Measurements from ENCODE around the gene ZNF213. TPM values are rescaled to one million over a fixed set of nuclear protein-coding genes. Genes with fewer than 3 reads are reported as not detected.
"Not testable (repeated sequence)": the region's sequence is repeated elsewhere in the genome, so short reads cannot be mapped to it uniquely, and the experiment has no call there.

The ZNF213 gene
- total and polyA plus RNA-seq, 12 donors, result 2.6 to 19.5 (median 12.2) TPM

DNA sequence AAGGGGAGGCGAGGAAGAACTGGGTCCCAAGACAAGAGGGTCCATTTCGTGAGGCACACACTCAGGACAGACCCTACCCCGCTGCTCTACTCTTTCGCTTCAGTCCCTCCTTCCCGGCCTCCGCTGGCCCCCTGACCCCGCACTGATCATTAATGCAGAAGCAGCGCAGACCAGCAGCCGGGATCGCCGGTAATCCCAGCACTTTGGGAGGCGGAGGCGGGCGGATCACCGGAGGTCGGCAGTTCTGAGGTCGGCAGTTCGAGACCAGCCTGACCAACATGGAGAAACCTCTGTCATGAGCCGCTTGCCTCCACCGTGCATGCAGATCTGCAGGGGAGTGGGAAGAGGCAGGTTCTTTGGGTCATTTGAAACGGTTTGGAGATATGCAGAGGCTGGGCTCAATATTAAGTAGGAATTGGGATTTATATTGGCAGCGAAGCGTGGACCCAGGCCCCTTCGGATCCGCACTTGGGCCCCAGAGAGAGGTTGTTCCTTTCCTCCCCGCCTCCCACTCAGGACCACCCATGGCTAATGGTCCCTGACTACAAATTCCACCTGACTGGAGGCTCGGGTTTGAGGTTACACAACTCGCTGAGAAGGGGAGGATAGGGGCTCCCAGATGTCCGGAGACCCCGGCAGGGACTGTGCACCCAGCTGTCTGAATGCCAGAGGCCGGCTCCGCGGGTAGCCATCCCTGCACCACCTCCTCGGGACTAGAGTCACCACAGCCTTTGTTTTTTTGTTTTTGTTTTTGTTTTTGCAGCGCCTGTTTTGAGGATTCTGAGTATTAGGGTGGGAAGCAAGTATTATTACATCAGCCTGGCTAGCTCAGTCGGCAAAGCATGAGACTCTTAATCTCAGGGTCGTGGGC, 29.5 kb downstream of the ZNF213 start:
- H3K27me3 ChIP-seq, result peaks cover 14% of the 10 kb centered on the region
- WGBS, 4 donors, result 82 to 85% (median 82%) methylated on average over 31 to 37 of the region's 37 CpGs

DNA sequence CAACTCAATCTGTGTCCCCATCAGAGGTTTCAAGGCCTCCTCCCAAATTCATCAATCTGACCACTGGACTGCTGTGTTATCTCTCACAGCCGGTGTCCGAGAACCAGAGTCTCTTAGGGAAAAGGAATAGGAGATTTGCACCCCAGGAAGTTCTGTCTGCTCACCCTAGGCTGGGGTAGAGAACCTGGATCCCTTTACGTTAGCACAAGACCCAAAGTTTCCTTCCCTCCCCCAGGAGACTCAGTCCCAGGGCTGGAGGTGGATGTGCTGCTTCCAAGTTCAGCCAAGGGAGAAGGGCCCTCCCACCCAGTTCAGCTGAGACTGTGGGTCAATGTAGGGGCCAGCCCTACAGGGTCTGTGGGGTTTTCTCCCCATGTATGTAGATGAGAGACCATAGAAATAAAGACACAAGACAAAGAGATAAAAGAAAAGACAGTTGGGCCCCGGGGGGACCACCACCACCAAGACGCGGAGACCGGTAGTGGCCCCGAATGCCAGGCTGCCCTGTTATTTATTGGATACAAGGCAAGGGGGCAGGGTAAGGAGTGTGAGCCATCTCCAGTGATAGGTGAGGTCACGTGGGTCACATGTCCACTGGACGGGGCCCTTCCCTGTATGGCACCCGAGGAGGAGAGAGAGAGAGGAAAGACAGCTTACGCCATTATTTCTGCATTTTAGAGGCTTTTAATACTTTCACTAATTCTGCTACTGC, 30.4 kb downstream of the ZNF213 start:
- Histone ChIP-seq H3K4me3 (no peak overlapping the region), H3K4me1 (replicated peaks in 1 of 2) (peaks cover 0 to 3% of the 10 kb centered on the region in 2 donors), H3K36me3 (replicated peaks in 1 of 2) (no peaks in the 10 kb centered on the region), H3K27ac (no peak overlapping the region), H3K27me3 (peaks cover 23% of the 10 kb centered on the region), H3K9me3 (replicated peaks in 1 of 3) (no peaks in the 10 kb centered on the region)
- intact Hi-C loops (cut with DNase I), result no loop called here
- WGBS, 4 donors, result 83 to 87% (median 84%) methylated on average over 11 to 12 of the region's 12 CpGs
- DNase-seq, result peak in 1 of 7 donors; percentile 9
- TF ChIP-seq, protein P1, sequence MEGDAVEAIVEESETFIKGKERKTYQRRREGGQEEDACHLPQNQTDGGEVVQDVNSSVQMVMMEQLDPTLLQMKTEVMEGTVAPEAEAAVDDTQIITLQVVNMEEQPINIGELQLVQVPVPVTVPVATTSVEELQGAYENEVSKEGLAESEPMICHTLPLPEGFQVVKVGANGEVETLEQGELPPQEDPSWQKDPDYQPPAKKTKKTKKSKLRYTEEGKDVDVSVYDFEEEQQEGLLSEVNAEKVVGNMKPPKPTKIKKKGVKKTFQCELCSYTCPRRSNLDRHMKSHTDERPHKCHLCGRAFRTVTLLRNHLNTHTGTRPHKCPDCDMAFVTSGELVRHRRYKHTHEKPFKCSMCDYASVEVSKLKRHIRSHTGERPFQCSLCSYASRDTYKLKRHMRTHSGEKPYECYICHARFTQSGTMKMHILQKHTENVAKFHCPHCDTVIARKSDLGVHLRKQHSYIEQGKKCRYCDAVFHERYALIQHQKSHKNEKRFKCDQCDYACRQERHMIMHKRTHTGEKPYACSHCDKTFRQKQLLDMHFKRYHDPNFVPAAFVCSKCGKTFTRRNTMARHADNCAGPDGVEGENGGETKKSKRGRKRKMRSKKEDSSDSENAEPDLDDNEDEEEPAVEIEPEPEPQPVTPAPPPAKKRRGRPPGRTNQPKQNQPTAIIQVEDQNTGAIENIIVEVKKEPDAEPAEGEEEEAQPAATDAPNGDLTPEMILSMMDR (IDR thresholded peaks at IDR 0.05), result no peak
- no peak for TF ChIP-seq POLR2A (IDR thresholded peaks at IDR 0.05)

More for the DNA sequence above, 29.5 kb downstream of the ZNF213 start:
- intact Hi-C loops (cut with DNase I), result no loop called here
- no peak overlapping the region for H3K27ac ChIP-seq
- peaks cover 0 to 3% of the 10 kb centered on the region in 2 donors for H3K4me1 ChIP-seq (replicated peaks in 1 of 2)
- no peak for TF ChIP-seq POLR2A (IDR thresholded peaks at IDR 0.05)
- TF ChIP-seq, protein P1 (IDR thresholded peaks at IDR 0.05), result no peak
- peak in 1 of 7 donors; percentile 8 for DNase-seq
- H3K36me3 ChIP-seq (replicated peaks in 1 of 2), result no peaks in the 10 kb centered on the region
- no peaks in the 10 kb centered on the region for H3K9me3 ChIP-seq (replicated peaks in 1 of 3)
- no peak overlapping the region for H3K4me3 ChIP-seq

DNA sequence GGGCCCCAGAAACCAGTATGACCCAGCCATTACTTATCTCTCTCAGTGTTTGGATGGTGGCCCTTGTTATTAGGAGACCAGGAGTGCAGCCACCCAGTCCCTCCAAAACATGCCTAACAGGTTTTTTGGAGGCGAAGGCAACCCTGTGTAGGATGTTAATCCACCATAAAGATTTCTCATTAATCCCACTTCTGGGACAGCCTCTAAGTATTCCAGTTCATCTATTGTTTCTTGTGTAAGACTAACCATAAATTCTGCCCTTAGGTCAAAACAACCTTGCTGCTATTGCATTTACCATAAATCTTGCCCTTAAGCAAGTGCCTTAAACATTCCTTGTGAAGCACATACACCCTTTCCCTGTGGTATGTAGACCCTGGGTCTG, 31.7 kb downstream of the ZNF213 start:
- Histone ChIP-seq H3K27ac (no peak overlapping the region), H3K27me3 (peaks cover 35% of the 10 kb centered on the region), H3K4me3 (no peak overlapping the region), H3K4me1 (replicated peaks in 1 of 2) (peaks cover 0 to 7% of the 10 kb centered on the region in 2 donors), H3K9me3 (replicated peaks in 1 of 3) (no peaks in the 10 kb centered on the region), H3K36me3 (replicated peaks in 1 of 2) (no peaks in the 10 kb centered on the region)
- TF ChIP-seq POLR2A (IDR thresholded peaks at IDR 0.05), result no peak
- TF ChIP-seq, protein P1 (IDR thresholded peaks at IDR 0.05), result no peak
- no peak for DNase-seq
- intact Hi-C loops (cut with DNase I), result no loop called here
- 14 to 30% (median 20%) methylated on average over 1 of the region's 1 CpG for WGBS, 4 donors

DNA sequence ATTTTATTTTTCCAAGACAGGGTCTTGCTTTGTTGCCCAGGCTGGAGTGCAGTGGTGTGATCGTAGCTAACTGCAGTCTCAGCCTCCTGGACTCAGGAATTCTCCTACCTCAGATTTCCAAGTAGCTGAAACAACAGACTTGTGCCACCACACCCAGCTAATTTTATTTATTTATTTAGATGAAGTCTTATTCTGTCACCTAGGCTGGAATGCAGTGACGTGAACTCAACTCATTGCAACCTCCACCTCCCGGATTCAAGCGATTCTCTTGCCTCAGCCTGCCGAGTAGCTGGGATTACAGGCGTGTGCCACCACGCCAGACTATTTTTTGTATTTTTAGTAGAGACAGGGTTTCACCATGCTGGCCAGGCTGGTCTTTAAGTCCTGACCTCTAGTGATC, 33.9 kb downstream of the ZNF213 start:
- H3K9me3 ChIP-seq (replicated peaks in 1 of 3); H3K36me3 ChIP-seq (replicated peaks in 1 of 2); H3K4me3 ChIP-seq; DNase-seq; H3K27ac ChIP-seq; intact Hi-C loops (cut with DNase I); H3K4me1 ChIP-seq (replicated peaks in 1 of 2): not testable (repeated sequence)
- H3K27me3 ChIP-seq, result peaks cover 58% of the 10 kb centered on the region
- 68 to 83% (median 78%) methylated on average over 7 of the region's 7 CpGs for WGBS, 4 donors

Data from adrenal gland (tissue), 12 donors.